BLaER1 treated with 17β-estradiol and CSF1 and Interleukin-3, amounts not matched to agents 10 nM and 100 nM (cell line): ENCODE measurements around the gene TBC1D14.
"Not testable (repeated sequence)": the region's sequence is repeated elsewhere in the genome, so short reads cannot be mapped to it uniquely, and the experiment has no call there.

Source experiments
- H3K27ac ChIP-seq, 11 experiments: shearing (Covaris generic); formaldehyde crosslinking; 2 replicates each; pipeline ENCODE4 v1.8.1; 2022
- H3K27me3 ChIP-seq, 11 experiments: shearing (Covaris generic); formaldehyde crosslinking; 2 replicates each; pipeline ENCODE4 v1.8.1; 2022
- H3K36me3 ChIP-seq, 11 experiments: shearing (Covaris generic); formaldehyde crosslinking; 2 replicates each; pipeline ENCODE4 v1.8.1; 2022
- H3K4me1 ChIP-seq, 10 experiments: shearing (Covaris generic); formaldehyde crosslinking; 2 replicates each; pipeline ENCODE4 v1.8.1; 2022
- H3K4me2 ChIP-seq, 11 experiments: shearing (Covaris generic); formaldehyde crosslinking; 2 replicates each; pipeline ENCODE4 v1.8.1; 2022
- H3K4me3 ChIP-seq, 10 experiments: shearing (Covaris generic); formaldehyde crosslinking; 2 replicates each; pipeline ENCODE4 v1.8.1; 2022
- H3K9ac ChIP-seq, 11 experiments: shearing (Covaris generic); formaldehyde crosslinking; 2 replicates each; pipeline ENCODE4 v1.8.1; 2022
- H3K9me3 ChIP-seq, 11 experiments: shearing (Covaris generic); formaldehyde crosslinking; replicated peaks in 1 of 11; 2 replicates each; pipeline ENCODE4 v1.8.1; 2022
- H4K20me1 ChIP-seq, 11 experiments: shearing (Covaris generic); formaldehyde crosslinking; 2 replicates each; pipeline ENCODE4 v1.8.1; 2022
- Cebpa-rat ChIP-seq, 11 experiments: shearing (Covaris generic); IDR thresholded peaks; 2 replicates each; pipeline ENCODE4 v1.8.1; 2022

The TBC1D14 gene

DNA sequence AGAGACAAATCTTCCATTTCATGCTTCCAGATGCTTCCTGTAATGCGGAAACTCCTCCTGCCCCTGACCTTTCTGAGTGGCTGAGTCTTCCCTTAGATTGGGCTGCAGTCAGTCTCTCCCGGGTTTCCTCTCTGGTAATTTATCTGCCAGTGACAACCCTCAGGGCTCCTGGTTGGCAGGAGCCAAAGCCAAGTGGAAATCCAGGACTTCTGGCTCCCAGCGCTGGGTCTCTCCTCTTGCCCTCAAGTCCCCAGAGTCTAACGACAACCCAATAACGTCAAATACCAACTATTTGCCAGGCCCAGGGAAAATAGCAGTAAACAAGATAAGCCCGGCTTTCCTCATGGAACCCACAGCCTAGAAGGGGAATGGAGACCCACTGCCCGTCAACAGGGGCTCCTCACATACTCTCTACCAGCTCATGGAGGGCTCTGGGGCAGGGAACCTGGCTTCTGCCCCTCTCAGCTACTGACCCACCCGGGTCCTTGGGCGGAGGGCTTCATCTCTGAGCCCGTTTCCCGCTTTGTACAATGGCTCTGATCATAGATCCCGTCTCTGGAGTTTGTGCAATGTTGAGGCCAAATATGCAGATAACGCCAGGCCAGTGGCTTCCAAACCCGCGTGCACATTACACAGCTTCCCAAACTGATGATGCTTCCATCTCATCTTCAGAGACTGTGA, 1.1 kb upstream of the TBC1D14 start:
- Histone ChIP-seq H3K27ac (peak overlapping the region; percentile 99 to 100 (median 99); a peak in 21 of 22 replicates), H3K4me1 (peaks cover 65 to 84% (median 73%) of the 10 kb centered on the region in 10 experiments), H3K4me2 (peak overlapping the region; percentile 92 to 100 (median 98)), H3K9me3 (no peaks in the 10 kb centered on the region), H3K4me3 (peak overlapping the region; percentile 87 to 98 (median 95)), H3K27me3 (no peaks in the 10 kb centered on the region), H3K36me3 (peaks cover 0 to 12% (median 4%) of the 10 kb centered on the region in 11 experiments; a peak in 5 of 22 replicates), H4K20me1 (peaks cover 6 to 31% (median 16%) of the 10 kb centered on the region in 11 experiments; a peak in 17 of 22 replicates), H3K9ac (peak overlapping the region; percentile 96 to 99 (median 99))
- TF ChIP-seq Cebpa-rat (IDR thresholded peaks at IDR 0.05) = no peak

DNA sequence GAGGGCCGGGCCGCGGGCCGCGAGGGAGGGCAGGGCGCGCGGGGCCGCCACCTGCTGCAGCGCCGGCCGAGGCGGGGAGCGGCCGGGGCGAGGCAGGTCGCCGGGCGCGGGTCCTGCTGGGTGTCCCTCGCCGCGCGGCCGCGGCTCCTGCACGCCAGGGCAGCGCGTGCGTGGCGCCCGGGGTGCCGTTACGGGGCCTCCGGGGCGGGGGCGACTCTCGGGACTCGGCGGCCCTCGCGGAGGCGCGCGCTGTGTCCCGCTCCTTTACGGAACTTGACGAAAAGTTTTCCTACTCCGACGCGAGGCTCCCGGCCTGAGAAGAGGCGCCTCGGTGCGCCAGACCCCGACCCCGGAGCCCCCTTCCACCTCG, 329 bp downstream of the TBC1D14 start:
- H3K4me3 ChIP-seq = peak overlapping the region; percentile 87 to 98 (median 95)
- H3K4me2 ChIP-seq = peak overlapping the region; percentile 87 to 99 (median 95)
- H4K20me1 ChIP-seq = peaks cover 17 to 45% (median 29%) of the 10 kb centered on the region in 11 experiments; a peak in 18 of 22 replicates
- no peak for TF ChIP-seq Cebpa-rat (IDR thresholded peaks at IDR 0.05)
- H3K27me3 ChIP-seq = no peaks in the 10 kb centered on the region
- H3K9me3 ChIP-seq = no peaks in the 10 kb centered on the region
- peak overlapping the region; percentile 99 to 100 (median 99) for H3K27ac ChIP-seq
- peaks cover 65 to 84% (median 73%) of the 10 kb centered on the region in 10 experiments for H3K4me1 ChIP-seq
- H3K9ac ChIP-seq = peak overlapping the region; percentile 96 to 99 (median 99)
- peaks cover 0 to 22% (median 5%) of the 10 kb centered on the region in 11 experiments; a peak in 7 of 22 replicates for H3K36me3 ChIP-seq

DNA sequence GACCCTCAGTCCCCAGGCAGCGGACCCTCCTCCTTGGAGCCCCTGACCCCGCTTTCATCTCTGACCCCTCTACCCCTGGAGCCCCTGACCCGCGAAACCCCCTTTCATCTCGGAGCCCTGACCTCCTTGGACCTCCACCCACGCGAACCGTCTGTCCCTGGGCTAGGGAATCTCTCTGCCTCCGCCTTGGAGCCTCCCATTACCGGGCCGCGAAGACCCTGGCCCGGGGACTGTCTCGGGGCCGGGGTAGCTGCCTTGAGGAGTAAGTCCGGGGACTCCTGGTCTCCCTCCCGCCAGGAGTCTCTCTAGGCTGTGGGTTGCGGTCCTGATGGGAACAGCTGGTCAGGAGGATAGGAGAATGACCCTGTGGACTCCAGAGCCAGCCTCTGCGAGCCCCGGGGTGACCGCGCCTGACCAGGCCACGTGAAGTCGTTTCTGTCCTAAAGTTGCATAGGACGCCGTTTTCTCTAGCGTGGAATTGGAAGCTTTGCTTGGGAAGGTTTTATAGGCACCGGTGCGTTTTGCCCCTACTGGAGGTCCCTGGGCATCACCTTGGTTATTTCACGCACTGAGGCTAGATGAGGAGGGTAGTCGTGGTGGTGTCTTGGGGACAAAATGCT, 824 bp downstream of the TBC1D14 start:
- no peak for TF ChIP-seq Cebpa-rat (IDR thresholded peaks at IDR 0.05)
- Histone ChIP-seq H3K9me3 (no peaks in the 10 kb centered on the region), H4K20me1 (peaks cover 22 to 50% (median 34%) of the 10 kb centered on the region in 11 experiments), H3K27me3 (no peaks in the 10 kb centered on the region), H3K4me2 (peak overlapping the region; percentile 87 to 99 (median 95)), H3K4me1 (peaks cover 65 to 84% (median 73%) of the 10 kb centered on the region in 10 experiments), H3K4me3 (peak overlapping the region; percentile 87 to 98 (median 95)), H3K36me3 (peaks cover 0 to 27% (median 7%) of the 10 kb centered on the region in 11 experiments; a peak in 9 of 22 replicates), H3K27ac (peak overlapping the region; percentile 99 to 100 (median 99)), H3K9ac (peak overlapping the region; percentile 96 to 99 (median 99))

DNA sequence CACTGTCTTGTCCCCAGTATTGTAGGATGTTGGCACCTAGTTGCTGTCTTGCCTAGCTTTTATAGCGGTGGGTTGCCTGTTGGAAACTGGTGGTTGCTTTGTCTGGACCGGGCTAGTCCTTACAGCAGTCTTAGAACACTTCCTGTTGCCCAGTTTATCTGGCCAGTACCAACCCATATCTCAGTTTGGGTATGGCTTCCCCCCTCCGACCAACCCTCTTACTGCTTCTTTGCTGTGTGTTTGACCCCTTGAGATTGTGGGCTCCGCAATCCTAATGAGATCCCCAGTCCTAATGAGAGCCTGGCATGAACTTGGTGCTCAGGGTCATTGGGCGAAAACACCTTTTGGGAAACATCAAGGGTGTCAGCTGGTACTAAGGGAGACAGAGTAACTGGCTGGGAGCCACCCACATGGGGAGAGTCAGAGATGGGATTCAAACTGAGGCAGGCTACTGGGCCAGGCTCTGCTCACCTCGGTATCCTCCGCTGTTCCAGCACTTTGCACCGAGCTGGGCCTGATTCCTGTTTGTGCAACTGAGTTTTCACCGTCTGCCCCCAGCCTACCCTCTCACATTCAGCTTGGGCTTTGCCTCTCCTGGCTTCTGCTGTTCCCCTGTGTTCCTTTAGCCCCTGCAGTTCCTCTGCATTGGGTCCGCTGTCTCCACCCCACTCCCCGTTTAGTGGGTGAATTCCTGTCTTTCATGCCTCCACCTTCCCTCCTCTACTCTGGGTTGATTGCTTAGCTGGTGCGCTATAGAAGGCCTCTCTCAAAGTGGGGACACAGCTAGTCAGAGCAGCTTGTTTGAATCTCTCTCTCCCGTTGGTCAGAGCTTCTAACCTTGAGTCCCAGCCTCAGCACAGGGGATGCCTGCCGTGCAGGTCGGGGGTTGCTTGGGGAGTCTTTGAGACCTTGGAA, 1.6 kb downstream of the TBC1D14 start:
- peak overlapping the region; percentile 96 to 99 (median 99) for H3K9ac ChIP-seq
- H3K4me2 ChIP-seq = peak overlapping the region; percentile 87 to 99 (median 95)
- H3K27me3 ChIP-seq = no peaks in the 10 kb centered on the region
- peaks cover 65 to 84% (median 73%) of the 10 kb centered on the region in 10 experiments for H3K4me1 ChIP-seq
- no peaks in the 10 kb centered on the region for H3K9me3 ChIP-seq
- peaks cover 29 to 57% (median 42%) of the 10 kb centered on the region in 11 experiments for H4K20me1 ChIP-seq
- H3K4me3 ChIP-seq = peak overlapping the region; percentile 87 to 98 (median 95)
- peak overlapping the region; percentile 99 to 100 (median 99) for H3K27ac ChIP-seq
- no peak for TF ChIP-seq Cebpa-rat (IDR thresholded peaks at IDR 0.05)
- peaks cover 0 to 33% (median 7%) of the 10 kb centered on the region in 11 experiments; a peak in 11 of 22 replicates for H3K36me3 ChIP-seq

DNA sequence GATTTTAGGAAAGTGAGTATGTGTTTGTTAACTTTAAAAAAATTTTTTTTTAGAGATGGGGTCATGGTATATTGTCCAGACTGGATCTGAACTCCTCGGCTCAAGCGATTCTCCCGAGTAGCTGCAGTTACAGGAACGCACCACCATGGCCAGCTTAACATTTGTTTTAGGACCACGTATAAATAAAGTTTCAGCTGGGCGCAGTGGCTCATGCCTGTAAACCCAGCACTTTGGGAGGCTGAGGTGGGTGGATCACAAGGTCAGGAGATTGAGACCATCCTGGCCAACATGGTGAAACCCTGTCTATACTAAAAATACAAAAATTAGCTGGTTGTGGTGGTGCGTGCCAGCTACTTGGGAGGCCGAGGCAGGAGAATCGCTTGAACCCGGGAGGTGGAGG, 2.3 kb downstream of the TBC1D14 start:
- Histone ChIP-seq H3K4me2 (peak overlapping the region; percentile 87 to 99 (median 95)), H3K4me1 (peaks cover 67 to 85% (median 76%) of the 10 kb centered on the region in 10 experiments), H3K9ac (peak overlapping the region; percentile 96 to 99 (median 99)), H4K20me1 (peaks cover 36 to 64% (median 49%) of the 10 kb centered on the region in 11 experiments), H3K4me3 (peak overlapping the region; percentile 87 to 98 (median 95)), H3K27ac (peak overlapping the region; percentile 99 to 100 (median 99)), H3K36me3 (peaks cover 0 to 35% (median 8%) of the 10 kb centered on the region in 11 experiments; a peak in 12 of 22 replicates)
- not testable (repeated sequence) for H3K27me3 ChIP-seq, H3K9me3 ChIP-seq

GRCh38 chr4:6912441-6912840, 2.8 kb downstream of the TBC1D14 start:
- Histone ChIP-seq H3K36me3 (peaks cover 0 to 35% (median 12%) of the 10 kb centered on the region in 11 experiments; a peak in 13 of 22 replicates), H3K4me1 (peaks cover 67 to 85% (median 76%) of the 10 kb centered on the region in 10 experiments), H3K27ac (peak overlapping the region; percentile 99 to 100 (median 99); a peak in 21 of 22 replicates), H3K4me2 (peak overlapping the region; percentile 87 to 99 (median 95)), H4K20me1 (peaks cover 42 to 70% (median 54%) of the 10 kb centered on the region in 11 experiments), H3K9ac (peak overlapping the region; percentile 96 to 99 (median 99)), H3K27me3 (no peaks in the 10 kb centered on the region), H3K9me3 (no peaks in the 10 kb centered on the region), H3K4me3 (peak overlapping the region; percentile 87 to 98 (median 95); a peak in 19 of 20 replicates)
- TF ChIP-seq Cebpa-rat (IDR thresholded peaks at IDR 0.05) = peak in 3 of 11 experiments; percentile 30 to 65 (median 39); a peak in 4 of 22 replicates

DNA sequence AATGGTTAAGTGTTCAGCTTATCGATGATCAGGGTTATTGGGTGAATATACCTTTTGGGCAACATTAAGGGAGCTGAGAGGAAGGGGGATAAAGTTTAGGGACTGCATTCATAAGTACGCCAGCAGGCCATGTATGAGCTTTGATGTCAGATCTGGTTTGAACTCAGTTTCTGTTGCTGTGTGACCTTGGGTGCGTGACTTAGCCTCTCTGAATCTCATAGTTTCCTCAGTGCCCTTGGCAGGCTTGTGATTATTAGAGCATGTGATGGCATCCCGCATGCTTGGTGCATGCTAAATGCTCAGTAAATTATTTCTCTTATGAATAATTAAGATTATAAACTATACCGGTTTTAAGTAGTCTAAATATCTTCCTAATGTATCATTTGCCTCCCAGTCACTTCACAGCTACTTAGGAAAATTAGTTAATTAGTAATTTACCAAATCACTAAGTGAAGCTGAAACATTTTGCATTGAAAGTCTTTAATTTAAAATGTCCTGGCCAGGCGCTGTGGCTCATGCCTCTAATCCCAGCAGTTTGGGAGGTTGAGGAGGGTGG, 3.8 kb downstream of the TBC1D14 start:
- Histone ChIP-seq H3K36me3 (peaks cover 0 to 35% (median 13%) of the 10 kb centered on the region in 11 experiments; a peak in 13 of 22 replicates), H3K4me2 (peak overlapping the region; percentile 87 to 99 (median 95)), H3K27ac (peak overlapping the region; percentile 99 to 100 (median 99); a peak in 20 of 22 replicates), H3K4me1 (peaks cover 67 to 85% (median 76%) of the 10 kb centered on the region in 10 experiments), H3K27me3 (no peaks in the 10 kb centered on the region), H3K9ac (peak overlapping the region; percentile 96 to 99 (median 99); a peak in 20 of 22 replicates), H4K20me1 (peaks cover 52 to 79% (median 64%) of the 10 kb centered on the region in 11 experiments), H3K4me3 (peak overlapping the region in 7 of 10 experiments; percentile 93 to 98 (median 95); a peak in 11 of 20 replicates), H3K9me3 (no peaks in the 10 kb centered on the region)
- no peak for TF ChIP-seq Cebpa-rat (IDR thresholded peaks at IDR 0.05)
